22Rv1 (cell line): ENCODE results near the gene SLCO2B1.

Experiments
- CTCF ChIP-seq: fragments of 450-650 bp; IDR thresholded peaks from 2 replicates; pipeline ENCODE4 v1.5.1; 2017; ENCODE audit warnings: mild to moderate bottlenecking
- ZFX ChIP-seq: fragments of 450-650 bp; IDR thresholded peaks from 2 replicates; pipeline ENCODE4 v1.6.1; 2017; ENCODE audit warnings: antibody characterized with exemption, borderline replicate concordance

GRCh38 chr11:75182664-75183063 is 31.8 kb downstream of the SLCO2B1 start:
- TF ChIP-seq CTCF (no peak), ZFX (no peak)
